Tibial nerve (tissue), 4 donors: ENCODE measurements around the gene AADACL3. TPM values are rescaled to one million over a fixed set of nuclear protein-coding genes. Genes with fewer than 3 reads are reported as not detected.

Experiments used
- DNase-seq, 2 donors: peaks; one replicate each; pipeline ENCODE4 v3.0.0-alpha.2; 2019; ENCODE audit warnings: low spot score in 2 of 2
- H3K27ac ChIP-seq, 4 donors: fragments of 200-600 bp; sonication (generic) in 3 of 4; one replicate each; pipeline ENCODE4 v1.5.1; 2017 to 2019; ENCODE audit warnings: mild to moderate bottlenecking in 1 of 4
- H3K27me3 ChIP-seq, 2 donors: fragments of 200-600 bp; sonication (generic) in 1 of 2; one replicate each; pipeline versions ENCODE4 v1.5.1 to v1.6.0; 2017 to 2019
- H3K36me3 ChIP-seq, 3 donors: fragments of 200-600 bp; sonication (generic); one replicate each; pipeline ENCODE4 v1.5.1; 2018 to 2019
- H3K4me1 ChIP-seq, 4 donors: fragments of 200-600 bp; sonication (generic) in 3 of 4; one replicate each; pipeline ENCODE4 v1.5.1; 2017 to 2019
- H3K4me3 ChIP-seq, 4 donors: fragments of 200-600 bp; sonication (generic) in 3 of 4; one replicate each; pipeline ENCODE4 v1.5.1; 2017 to 2019; ENCODE audit warnings: mild to moderate bottlenecking in 1 of 4, moderate library complexity in 1 of 4
- H3K9me3 ChIP-seq, 4 donors: fragments of 200-600 bp; sonication (generic) in 3 of 4; one replicate each; pipeline ENCODE4 v1.5.1; 2017 to 2019
- EP300 ChIP-seq, 2 donors: sonication (generic); formaldehyde crosslinking; IDR thresholded peaks; one replicate each; pipeline ENCODE4 v1.6.1; 2017; ENCODE audit warnings: antibody characterized with exemption in 2 of 2, mild to moderate bottlenecking in 1 of 2
- POLR2A ChIP-seq, 2 donors: fragments of 450-650 bp; IDR thresholded peaks; one replicate each; pipeline ENCODE4 v1.6.1; 2017; ENCODE audit warnings: antibody characterized with exemption in 2 of 2, mild to moderate bottlenecking in 2 of 2, moderate library complexity in 2 of 2
- WGBS, 2 donors: methylation state at CpG; one replicate each; pipeline ENCODE4 v1.1.5; 2018; 5-methylcytosine and 5-hydroxymethylcytosine counted together
- total RNA-seq, 4 donors: library from RNA; depleted of rRNA; stranded (reverse); fragments of >200 nt; gene quantifications; one replicate each; pipeline ENCODE4 v1.1.0, GENCODE V29; 2016
- TF ChIP-seq, protein P1 (sequence below), 5 experiments: fragments of 200-600 bp in 3 of 5; fragments of 450-650 bp in 2 of 5; sonication (generic) in 3 of 5; IDR thresholded peaks; one replicate each; pipeline ENCODE4 v1.5.1; 2016 to 2019; ENCODE audit warnings: antibody characterized with exemption in 5 of 5, mild to moderate bottlenecking in 3 of 5, moderate library complexity in 2 of 5

AADACL3 gene
- total RNA-seq, 4 donors from 2014 or later = not detected

DNA sequence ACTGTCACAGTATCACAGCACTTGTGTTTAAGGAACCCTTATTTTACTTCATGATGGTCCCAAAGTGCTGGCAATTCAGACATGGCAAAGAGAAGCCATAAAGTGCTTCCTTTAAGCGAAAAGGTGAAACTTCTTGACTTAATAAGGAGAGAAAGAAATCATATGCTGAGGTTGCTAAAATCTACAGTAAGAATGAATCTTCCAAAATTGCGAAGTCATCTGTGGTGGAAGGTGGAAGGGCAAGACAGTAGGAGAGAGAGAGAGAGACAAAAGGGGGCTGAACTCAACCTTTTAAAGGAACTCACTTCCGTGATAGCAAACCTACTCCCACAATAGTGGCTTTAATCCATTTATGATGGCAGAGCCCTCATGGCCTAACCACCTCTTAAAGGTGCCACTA lies 19.3 kb upstream of the AADACL3 start:
- 80 to 85% methylated on average over 3 of the region's 3 CpGs for WGBS, 2 donors
- H3K4me3 ChIP-seq = no peak overlapping the region
- TF ChIP-seq POLR2A (IDR thresholded peaks at IDR 0.05) (no peak), EP300 (IDR thresholded peaks at IDR 0.05) (no peak)
- TF ChIP-seq, protein P1, sequence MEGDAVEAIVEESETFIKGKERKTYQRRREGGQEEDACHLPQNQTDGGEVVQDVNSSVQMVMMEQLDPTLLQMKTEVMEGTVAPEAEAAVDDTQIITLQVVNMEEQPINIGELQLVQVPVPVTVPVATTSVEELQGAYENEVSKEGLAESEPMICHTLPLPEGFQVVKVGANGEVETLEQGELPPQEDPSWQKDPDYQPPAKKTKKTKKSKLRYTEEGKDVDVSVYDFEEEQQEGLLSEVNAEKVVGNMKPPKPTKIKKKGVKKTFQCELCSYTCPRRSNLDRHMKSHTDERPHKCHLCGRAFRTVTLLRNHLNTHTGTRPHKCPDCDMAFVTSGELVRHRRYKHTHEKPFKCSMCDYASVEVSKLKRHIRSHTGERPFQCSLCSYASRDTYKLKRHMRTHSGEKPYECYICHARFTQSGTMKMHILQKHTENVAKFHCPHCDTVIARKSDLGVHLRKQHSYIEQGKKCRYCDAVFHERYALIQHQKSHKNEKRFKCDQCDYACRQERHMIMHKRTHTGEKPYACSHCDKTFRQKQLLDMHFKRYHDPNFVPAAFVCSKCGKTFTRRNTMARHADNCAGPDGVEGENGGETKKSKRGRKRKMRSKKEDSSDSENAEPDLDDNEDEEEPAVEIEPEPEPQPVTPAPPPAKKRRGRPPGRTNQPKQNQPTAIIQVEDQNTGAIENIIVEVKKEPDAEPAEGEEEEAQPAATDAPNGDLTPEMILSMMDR (IDR thresholded peaks at IDR 0.05) = no peak
- H3K27ac ChIP-seq = no peak overlapping the region
- peaks cover 0 to 6% (median 0%) of the 10 kb centered on the region in 4 donors for H3K9me3 ChIP-seq
- H3K4me1 ChIP-seq = peaks cover 0 to 5% (median 0%) of the 10 kb centered on the region in 4 donors
- no peaks in the 10 kb centered on the region for H3K36me3 ChIP-seq
- H3K27me3 ChIP-seq = no peaks in the 10 kb centered on the region
- no peak for DNase-seq

DNA sequence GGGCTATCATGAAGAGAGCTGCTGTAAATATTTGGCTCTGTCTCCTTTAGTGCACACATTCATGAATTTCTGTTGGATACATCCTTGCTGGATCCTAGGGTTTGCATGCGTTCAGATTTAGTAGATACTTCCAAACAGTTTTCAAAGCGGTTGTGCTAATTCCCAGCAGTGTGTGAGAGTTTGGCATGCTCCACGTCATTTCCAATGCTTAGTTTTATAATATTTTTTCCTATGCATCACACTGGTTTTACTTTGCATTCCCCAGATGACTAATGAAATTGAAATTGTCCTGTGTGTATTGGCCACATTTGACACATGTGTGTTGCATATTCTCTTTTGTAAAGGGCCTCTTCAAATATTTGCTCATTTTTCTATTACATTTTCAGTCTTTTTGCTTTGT lies 18.5 kb upstream of the AADACL3 start:
- H3K27ac ChIP-seq = no peak overlapping the region
- TF ChIP-seq EP300 (IDR thresholded peaks at IDR 0.05) (no peak), POLR2A (IDR thresholded peaks at IDR 0.05) (no peak)
- TF ChIP-seq, protein P1 (IDR thresholded peaks at IDR 0.05) = no peak
- no peak for DNase-seq
- 65 to 71% methylated on average over 3 of the region's 3 CpGs for WGBS, 2 donors
- peaks cover 0 to 8% (median 0%) of the 10 kb centered on the region in 4 donors for H3K9me3 ChIP-seq
- no peaks in the 10 kb centered on the region for H3K27me3 ChIP-seq
- H3K4me3 ChIP-seq = no peak overlapping the region
- H3K36me3 ChIP-seq = no peaks in the 10 kb centered on the region
- H3K4me1 ChIP-seq = peaks cover 0 to 5% (median 0%) of the 10 kb centered on the region in 4 donors

DNA sequence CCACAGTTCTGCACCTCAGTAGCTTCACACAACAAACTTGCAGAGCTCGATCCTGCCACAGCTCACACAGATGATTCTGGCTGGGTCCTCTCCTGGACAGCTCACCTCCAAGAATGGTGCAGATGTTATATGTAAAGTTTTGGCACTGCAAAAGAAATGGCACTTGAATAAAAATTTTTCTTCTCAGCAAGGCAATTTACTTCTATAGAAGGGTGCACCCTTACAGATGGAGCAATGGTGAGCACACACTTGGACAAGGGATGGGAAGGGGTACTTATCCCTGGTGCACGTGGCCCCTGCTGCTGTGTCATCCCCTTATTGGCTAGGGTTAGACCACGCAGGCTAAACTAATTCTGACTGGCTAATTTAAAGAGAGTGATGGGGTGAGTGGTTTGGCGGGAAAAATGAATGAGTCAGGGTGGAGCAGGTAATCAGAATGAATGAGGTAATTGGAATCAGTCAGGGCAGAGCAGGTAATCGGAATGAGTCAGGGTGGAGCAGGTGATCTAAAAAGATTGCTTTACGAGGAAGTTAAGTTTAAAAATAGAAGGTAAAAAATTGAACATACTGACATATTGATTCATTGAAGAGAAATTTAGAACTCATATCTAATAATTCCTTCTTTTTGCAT lies 12.0 kb upstream of the AADACL3 start:
- no peak overlapping the region for H3K4me3 ChIP-seq
- H3K27ac ChIP-seq = no peak overlapping the region
- 78 to 86% methylated on average over 6 of the region's 6 CpGs for WGBS, 2 donors
- no peak for DNase-seq
- no peaks in the 10 kb centered on the region for H3K4me1 ChIP-seq
- no peaks in the 10 kb centered on the region for H3K36me3 ChIP-seq
- H3K9me3 ChIP-seq = peaks cover 0 to 23% (median 2%) of the 10 kb centered on the region in 4 donors
- TF ChIP-seq, protein P1 (IDR thresholded peaks at IDR 0.05) = no peak
- TF ChIP-seq EP300 (IDR thresholded peaks at IDR 0.05) (no peak), POLR2A (IDR thresholded peaks at IDR 0.05) (no peak)
- H3K27me3 ChIP-seq = no peaks in the 10 kb centered on the region

DNA sequence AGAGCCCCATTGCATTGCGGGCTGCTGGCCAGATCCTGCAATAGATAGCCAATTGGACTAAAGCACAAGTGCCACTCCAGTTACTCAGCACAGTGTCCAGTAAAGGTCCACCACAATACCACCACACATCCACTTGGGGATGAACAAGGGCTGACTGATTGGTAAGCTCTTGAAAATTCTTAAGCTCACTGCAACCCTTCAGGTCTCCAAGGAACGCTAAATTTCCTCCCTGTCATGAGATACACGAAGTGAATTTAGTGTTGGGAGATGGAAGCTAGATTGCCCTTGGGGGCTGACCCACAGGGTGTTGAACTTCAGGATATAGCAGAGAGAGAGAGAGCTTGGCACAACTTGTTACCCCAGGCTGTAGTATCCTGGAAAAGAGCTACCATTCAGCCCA lies 9.8 kb upstream of the AADACL3 start:
- DNase-seq = no peak
- Histone ChIP-seq H3K9me3 (peaks cover 0 to 23% (median 2%) of the 10 kb centered on the region in 4 donors), H3K4me3 (no peak overlapping the region), H3K27me3 (no peaks in the 10 kb centered on the region), H3K4me1 (no peaks in the 10 kb centered on the region), H3K36me3 (no peaks in the 10 kb centered on the region), H3K27ac (no peak overlapping the region)
- 45 to 58% methylated on average over 3 of the region's 3 CpGs for WGBS, 2 donors
- no peak for TF ChIP-seq POLR2A (IDR thresholded peaks at IDR 0.05)
- no peak for TF ChIP-seq EP300 (IDR thresholded peaks at IDR 0.05)

DNA sequence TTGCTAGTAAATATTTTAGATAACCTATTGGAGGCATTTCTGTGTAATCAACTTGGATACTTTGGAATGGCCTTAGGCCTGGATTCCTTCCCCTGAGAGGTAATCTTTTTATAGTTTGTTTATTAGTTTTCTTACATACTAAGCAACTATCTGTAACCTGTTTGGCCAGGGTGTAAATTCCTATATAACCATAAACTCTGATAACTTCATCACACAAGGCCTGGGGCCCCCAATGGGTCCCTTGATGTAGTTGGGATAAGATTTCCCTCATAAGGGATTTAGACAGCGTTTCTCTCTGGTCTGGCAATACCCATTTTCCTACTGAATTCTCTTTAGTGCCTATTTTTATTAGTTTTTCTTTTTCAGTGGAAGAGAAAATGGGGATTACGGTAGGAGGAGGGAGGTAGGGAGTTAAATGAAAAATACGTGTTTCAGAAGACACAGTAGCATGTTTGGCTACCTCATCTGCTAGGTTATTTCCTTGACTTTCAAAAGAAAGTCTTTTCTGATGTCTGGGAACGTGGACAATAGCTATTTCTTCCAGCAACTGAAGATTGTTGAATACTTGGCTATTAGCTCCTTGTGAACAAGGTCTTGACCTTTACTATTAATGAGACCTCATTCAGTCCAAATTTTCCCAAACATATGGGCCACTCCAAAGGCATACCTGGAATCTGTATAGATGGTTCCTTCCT lies 7.4 kb upstream of the AADACL3 start:
- TF ChIP-seq, protein P1 (IDR thresholded peaks at IDR 0.05) = no peak
- no peak for TF ChIP-seq EP300 (IDR thresholded peaks at IDR 0.05)
- TF ChIP-seq POLR2A (IDR thresholded peaks at IDR 0.05) = no peak
- H3K27ac ChIP-seq = no peak overlapping the region
- H3K4me3 ChIP-seq = no peak overlapping the region
- peaks cover 0 to 4% of the 10 kb centered on the region in 2 donors for H3K27me3 ChIP-seq
- H3K9me3 ChIP-seq = peaks cover 0 to 13% (median 2%) of the 10 kb centered on the region in 4 donors
- DNase-seq = no peak
- WGBS, 2 donors = 61 to 69% methylated on average over 4 of the region's 4 CpGs
- H3K4me1 ChIP-seq = no peaks in the 10 kb centered on the region
- no peaks in the 10 kb centered on the region for H3K36me3 ChIP-seq
